ENCODE results near the gene SRF.
A peak's percentile ranks its signal among the peaks of the same experiment; 100 is the strongest.

Gene SRF

DNA sequence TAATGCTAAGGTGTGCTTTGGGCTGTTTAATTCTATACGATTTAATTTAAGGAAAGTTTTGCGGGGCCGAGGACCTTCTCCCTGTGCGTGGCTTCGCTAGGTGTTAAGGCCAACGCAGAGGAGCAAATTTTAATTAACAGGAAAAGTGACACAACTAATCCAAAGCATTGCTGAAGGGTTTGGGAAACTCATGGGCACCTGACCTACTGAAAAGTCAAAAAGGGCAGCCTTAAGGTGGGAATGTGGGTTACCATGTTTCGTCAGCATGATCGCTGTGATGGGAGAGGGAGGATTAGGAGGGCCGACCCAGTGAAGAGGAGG, 10.5 kb downstream of the SRF start:
- DNase-seq (ENCODE audit: extremely low read depth in 1 of 2, low read depth in 1 of 2): no peak

DNA sequence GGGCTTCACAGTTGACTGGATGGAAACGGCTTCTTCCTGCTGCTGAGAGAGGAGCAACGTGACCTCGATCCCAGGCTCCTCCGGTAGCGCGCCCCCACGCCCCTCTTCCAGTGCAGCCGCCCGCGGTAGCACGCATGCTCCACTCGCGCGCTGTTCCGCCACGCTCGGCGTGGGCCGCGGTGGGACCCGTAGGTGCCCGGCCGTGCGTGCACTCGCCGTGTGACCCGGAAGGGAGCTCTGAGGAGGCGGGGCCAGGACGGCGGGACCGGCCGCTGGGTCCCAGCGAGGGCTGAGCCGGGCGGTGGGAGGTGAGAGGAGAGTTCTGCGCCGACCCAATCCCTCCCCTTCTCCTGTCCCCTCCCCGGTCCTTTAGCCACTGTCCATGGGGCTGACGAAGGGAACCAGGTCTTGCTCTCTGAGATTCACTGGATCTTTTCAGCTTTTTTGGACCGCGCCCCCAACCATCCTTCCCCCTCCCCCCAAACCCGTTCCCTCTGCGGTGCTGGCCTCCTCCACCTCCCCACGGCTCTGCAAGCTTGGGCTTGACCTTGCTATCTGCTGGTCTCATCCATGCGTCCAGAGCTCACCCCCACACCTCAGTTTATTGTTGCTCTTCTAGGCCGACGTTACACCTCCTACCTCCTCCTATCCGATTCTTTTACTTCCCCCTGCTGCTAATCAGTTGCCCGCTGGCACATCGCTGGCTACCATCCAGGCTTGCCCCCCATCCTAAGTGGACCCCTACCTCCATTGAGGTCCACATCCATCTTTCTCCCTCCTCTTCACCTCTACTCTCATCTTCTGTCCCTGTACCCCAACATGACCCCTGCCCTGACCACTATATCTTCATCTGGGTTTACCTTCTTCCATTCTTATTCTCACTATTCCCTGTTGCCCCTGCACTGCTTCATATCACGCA, 11.1 kb downstream of the SRF start, which contains the start of gene CUL9:
Gene CUL9 (plus strand): TSS at position 255 of the 919 bp plus-strand sequence. CDS start 2,115 bp downstream, outside the sequence.
- peak; percentile 72 to 73 for DNase-seq (ENCODE audit: extremely low read depth in 1 of 2, low read depth in 1 of 2)

DNA sequence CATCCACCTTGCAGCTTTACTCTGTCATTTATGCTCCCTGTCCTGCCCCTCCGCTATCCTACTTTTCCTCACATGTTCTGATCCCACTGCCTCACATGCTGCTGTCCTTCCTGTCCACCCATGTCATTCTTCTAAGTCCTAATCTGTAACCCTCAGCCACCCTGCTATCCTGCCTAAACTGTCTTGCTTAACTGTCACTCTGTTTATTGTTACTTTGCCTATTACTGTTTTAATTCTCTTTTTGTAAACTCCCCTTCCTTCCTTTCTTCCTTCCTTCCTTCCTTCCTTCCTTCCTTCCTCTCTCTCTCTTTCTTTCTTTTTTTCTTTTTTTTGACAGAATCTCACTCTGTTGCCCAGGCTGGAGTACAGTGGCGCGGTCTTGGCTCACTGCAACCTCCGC, 12.4 kb downstream of the SRF start:
- no peak for DNase-seq (ENCODE audit: extremely low read depth in 1 of 2, low read depth in 1 of 2)

DNA sequence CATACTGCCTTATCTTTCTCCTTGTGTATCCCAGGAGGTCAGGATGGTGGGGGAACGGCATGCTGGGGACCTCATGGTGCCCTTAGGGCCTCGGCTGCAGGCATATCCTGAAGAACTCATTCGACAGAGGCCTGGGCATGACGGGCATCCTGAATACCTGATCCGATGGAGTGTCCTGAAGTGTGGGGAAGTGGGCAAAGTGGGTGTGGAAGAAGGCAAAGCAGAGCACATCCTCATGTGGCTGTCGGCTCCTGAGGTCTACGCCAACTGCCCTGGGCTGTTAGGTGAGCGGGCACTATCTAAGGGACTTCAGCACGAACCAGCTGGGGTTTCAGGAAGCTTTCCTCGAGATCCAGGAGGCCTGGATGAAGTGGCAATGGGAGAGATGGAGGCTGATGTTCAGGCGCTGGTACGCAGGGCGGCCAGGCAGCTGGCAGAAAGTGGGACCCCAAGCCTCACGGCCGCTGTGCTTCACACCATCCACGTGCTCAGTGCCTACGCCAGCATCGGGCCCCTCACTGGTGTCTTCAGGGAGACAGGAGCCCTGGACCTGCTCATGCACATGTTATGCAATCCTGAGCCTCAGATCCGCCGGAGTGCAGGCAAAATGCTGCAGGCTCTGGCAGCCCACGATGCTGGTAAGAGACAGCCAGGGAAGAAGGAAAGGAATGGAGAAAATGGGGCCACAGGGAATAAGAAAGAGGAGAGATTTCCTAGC, 13.4 kb downstream of the SRF start:
- DNase-seq (ENCODE audit: extremely low read depth in 1 of 2, low read depth in 1 of 2): no peak

DNA sequence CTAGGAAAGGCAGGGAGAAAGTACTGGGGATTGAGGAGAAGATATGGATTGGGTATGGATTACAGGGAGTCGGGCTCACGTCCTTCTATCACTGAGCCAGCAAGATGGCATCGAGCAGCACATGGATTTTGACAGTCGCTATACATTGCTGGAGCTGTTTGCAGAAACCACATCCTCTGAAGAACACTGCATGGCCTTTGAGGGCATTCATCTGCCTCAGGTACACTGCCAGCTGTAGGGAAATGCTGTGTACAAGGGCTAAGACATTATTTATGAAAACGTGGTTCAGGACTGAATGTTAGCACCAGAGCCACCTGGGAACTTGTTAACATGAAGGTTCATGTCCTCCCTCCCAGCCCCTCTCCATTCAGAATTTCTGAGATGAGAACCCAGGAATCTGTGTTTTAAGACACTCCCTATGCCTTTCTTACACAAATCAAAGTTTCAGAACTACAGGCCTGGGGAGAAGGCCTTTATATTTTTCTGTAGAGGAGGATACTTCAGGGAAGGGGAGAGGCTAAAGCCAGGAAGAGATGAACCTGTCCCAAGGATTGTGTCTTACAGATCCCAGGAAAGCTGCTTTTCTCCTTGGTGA, 14.4 kb downstream of the SRF start:
- no peak for DNase-seq (ENCODE audit: extremely low read depth in 1 of 2, low read depth in 1 of 2)

DNA sequence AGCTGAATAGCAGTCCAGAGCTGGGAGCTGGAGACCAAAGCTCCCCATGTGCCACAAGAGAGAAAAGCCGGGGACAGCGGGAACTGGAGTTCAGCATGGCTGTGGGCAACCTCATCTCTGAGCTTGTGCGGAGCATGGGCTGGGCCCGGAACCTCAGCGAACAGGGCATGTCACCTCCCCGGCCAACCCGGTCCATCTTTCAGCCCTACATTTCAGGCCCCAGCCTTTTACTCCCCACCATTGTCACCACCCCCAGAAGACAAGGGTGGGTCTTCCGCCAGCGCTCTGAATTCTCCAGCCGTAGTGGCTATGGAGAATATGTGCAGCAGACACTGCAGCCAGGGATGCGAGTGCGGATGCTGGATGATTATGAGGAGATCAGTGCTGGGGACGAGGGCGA, 14.9 kb downstream of the SRF start:
- DNase-seq (ENCODE audit: extremely low read depth in 1 of 2, low read depth in 1 of 2): no peak

DNA sequence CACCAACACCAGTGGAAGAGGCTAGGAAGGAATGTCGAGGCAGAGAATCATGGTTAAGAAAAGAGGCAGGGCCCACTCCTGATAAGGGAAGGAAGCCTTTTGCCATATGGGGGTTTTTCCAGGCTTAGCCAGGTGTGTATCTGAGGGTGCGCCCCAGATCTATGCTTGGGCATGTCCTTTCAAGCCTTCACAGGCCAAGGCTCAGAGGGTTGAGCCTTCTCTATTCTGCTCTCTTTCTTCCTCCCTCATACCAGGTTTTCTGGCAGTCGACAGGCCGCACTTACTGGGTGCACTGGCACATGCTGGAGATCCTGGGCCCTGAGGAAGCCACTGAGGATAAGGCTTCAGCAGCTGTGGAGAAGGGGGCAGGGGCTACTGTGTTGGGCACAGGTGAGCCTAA, 15.6 kb downstream of the SRF start:
- DNase-seq (ENCODE audit: extremely low read depth in 1 of 2, low read depth in 1 of 2): no peak

DNA sequence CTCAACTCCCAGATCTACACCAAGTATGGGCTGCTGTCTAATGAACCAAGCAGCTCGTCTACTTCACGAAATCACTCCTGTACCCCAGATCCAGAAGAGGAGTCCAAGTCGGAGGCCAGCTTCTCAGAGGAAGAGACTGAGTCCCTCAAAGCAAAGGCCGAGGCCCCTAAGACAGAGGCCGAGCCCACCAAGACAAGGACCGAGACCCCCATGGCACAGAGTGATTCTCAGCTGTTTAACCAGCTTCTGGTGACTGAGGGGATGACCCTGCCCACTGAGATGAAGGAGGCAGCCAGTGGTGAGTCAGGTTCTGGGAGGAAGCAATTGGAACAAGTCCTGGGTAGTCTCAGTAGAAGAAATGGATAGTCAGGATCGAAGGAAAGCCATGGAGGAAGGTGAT, 16.8 kb downstream of the SRF start:
- DNase-seq (ENCODE audit: extremely low read depth in 1 of 2, low read depth in 1 of 2): no peak

DNA sequence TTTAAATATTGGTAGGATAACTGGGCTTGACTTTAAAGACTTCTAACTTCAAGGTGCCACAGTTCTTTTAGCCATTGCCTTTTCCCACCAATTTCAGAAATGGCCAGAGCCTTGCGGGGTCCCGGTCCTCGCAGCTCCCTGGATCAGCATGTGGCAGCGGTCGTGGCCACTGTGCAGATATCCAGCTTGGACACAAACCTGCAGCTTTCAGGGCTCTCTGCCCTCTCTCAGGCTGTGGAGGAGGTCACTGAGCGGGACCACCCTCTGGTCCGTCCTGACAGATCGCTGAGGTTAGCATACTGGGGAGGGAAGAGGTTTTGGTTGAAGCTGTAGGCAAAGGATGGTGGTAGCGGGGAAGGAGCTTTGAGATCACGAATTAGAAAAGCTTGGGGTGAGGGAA, 17.4 kb downstream of the SRF start:
- no peak for DNase-seq (ENCODE audit: extremely low read depth in 1 of 2, low read depth in 1 of 2)

DNA sequence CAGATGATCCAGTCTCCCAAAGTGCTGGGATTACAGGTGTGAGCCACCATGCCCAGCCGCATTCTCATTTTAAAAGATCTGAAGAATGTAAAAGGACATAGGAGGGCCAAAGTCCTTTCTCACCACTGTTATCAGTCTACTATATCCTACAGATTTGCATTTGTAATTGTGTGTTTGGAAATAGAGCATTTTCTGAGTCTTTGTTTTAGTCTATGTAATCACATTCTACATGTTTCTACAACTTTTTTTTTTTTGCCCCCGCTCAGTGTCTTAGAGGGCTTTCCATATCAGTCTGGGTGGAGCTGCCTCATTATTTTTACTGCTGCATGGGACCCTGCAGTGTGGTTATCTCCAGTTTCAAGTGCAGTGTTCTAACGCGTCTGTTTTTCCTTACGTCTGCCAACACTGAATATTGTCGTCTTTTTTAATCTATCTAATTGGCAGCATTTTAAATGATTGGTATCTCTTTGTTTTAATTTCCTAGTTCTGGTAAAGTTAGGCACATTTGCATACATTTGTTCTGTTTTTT, 18.8 kb downstream of the SRF start:
- DNase-seq (ENCODE audit: extremely low read depth in 1 of 2, low read depth in 1 of 2): no peak

DNA sequence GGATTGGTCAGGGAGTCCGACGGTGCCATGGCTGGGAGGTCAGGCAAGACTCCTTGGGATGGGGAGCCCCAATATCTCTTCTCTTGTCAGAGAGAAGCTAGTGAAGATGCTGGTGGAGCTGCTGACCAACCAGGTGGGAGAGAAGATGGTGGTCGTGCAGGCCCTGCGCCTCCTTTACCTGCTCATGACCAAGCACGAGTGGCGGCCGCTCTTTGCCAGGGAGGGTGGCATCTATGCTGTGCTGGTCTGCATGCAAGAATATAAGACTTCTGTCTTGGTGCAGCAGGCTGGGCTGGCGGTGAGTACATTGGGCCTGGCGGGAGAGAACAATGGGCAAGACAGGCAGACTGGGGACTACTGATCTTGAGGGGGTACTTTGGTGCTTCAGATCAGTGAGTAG, 21.8 kb downstream of the SRF start:
- DNase-seq (ENCODE audit: extremely low read depth in 1 of 2, low read depth in 1 of 2): no peak

DNA sequence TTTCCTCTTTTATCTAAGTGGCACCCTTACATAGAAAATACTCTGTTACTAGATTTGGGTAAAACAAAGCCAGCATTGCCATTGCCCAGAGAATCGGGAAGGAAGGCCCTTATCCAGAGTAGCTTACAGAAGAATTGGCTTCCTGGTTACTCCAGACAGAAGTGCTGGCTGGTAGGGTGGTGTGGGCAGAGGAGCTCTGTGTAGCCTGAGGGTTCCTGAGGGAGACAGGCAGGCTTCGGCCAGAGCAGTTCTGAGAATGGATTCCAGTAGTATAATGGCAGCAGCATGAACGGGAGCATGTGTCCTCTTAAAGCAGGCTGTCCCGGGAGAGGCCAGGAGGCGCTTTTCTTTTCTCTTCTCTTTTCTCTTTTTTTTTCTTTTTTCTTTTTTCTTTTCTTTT, 22.9 kb downstream of the SRF start:
- DNase-seq (ENCODE audit: extremely low read depth in 1 of 2, low read depth in 1 of 2): no peak

DNA sequence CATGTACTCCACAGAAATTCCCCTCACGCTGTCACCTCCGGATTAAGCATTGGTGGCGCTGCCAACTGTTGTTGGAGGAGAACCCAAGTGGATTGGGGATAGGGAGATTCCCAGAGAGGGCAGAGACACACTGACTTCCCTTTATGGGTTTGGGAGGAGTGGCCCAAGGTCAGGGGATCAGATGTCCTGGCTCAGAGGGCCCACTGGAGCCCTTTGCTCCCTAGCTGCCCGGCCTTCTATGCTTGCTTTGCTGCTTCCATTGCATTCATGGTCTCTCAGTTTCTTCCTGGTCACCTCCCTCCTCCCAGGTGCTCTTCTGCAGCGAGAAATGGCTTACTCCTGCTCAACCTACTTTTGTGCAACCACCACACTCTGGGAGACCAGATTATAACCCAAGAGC, 25.3 kb downstream of the SRF start:
- no peak for DNase-seq (ENCODE audit: extremely low read depth in 1 of 2, low read depth in 1 of 2)

DNA sequence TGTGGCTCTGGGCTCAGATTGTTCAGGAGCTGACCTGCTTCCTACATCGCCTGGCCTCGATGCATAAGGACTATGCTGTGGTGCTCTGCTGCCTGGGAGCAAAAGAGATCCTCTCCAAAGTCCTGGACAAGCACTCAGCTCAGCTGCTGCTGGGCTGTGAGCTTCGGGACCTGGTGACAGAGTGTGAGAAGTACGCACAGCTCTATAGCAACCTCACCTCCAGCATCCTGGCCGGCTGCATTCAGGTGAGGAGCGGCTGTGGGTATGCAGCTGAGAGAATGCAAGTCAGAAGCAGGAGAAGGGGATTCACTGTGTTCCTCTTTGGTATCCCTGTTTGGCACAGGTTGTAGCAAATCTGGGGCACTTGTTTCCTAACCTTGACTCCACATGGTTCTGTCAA, 28.8 kb downstream of the SRF start:
- no peak for DNase-seq (ENCODE audit: extremely low read depth in 1 of 2, low read depth in 1 of 2)

DNA sequence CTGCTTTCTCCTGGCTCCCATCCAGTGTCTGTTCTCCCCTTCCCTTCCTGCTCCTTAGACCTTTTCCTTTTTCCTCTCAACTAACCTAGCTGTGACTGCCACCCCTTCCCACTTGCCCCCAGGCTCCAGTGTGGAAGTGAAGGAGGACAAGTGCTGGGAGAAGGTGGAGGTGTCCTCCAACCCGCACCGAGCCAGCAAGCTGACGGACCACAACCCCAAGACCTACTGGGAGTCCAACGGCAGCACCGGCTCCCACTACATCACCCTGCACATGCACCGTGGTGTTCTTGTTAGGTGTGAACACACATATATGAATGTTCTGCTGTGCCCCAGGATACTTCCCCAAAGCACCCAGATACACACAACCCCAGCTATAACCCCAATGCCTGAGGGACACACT, 29.5 kb downstream of the SRF start:
- no peak for DNase-seq (ENCODE audit: extremely low read depth in 1 of 2, low read depth in 1 of 2)

DNA sequence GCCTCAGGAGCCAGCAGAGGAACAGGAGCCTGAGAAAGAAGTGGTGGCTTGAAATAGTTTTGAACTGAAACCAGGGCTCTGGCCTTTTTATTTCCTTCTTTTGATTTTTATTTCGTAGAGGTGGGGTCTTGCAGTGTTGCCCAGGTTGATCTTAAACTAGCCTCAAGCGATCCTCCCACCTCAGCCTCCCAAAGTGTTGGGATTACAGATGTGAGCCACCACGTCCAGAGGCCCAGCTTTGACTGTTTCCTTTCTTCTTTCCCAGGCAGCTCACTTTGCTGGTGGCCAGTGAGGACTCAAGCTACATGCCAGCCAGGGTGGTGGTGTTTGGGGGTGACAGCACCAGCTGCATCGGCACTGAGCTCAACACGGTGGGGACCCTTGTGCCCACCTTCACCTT, 31.4 kb downstream of the SRF start:
- no peak for DNase-seq (ENCODE audit: extremely low read depth in 1 of 2, low read depth in 1 of 2)

DNA sequence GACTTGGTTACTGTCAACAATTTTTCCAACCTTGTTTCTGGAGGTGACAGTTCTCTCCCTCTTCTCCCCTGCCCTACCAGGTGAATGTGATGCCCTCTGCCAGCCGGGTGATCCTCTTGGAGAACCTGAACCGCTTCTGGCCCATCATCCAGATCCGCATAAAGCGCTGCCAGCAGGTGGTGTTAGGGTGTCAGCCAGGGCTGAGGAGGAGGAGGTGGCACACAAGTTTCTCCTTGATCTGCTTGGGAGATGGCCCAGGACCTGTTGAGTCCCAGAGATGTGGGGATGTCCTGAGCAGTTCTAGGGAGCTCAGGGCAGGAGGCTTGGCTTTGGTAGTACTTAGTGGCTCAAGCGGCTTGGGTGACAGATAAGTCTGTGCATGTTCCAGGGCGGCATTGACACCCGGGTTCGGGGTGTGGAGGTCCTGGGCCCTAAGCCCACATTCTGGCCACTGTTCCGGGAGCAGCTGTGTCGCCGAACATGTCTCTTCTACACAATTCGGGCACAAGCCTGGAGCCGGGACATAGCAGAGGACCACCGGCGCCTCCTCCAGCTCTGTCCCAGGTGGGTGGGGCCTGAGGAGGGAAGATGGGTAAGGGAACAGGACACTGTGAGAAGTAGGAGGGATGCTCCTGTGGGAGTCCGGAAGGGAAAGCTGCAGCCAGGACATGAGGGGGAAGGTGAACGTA, 32.1 kb downstream of the SRF start:
- DNase-seq (ENCODE audit: extremely low read depth in 1 of 2, low read depth in 1 of 2): no peak

DNA sequence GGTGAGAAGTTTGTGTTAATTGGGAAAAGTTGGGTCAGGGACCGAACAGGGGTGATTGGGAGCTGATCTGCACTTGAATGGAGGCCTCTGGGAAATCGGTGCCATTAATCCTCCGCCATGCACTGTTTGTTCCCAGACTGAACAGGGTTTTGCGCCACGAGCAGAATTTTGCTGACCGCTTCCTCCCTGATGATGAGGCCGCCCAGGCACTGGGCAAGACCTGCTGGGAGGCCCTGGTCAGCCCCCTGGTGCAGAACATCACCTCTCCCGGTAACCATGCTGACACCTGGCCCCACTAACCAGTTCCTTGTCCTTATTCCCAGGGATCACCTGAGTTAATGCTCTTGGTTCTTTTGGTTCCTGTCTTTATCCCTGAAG, 32.6 kb downstream of the SRF start:
- DNase-seq (ENCODE audit: extremely low read depth in 1 of 2, low read depth in 1 of 2): no peak

DNA sequence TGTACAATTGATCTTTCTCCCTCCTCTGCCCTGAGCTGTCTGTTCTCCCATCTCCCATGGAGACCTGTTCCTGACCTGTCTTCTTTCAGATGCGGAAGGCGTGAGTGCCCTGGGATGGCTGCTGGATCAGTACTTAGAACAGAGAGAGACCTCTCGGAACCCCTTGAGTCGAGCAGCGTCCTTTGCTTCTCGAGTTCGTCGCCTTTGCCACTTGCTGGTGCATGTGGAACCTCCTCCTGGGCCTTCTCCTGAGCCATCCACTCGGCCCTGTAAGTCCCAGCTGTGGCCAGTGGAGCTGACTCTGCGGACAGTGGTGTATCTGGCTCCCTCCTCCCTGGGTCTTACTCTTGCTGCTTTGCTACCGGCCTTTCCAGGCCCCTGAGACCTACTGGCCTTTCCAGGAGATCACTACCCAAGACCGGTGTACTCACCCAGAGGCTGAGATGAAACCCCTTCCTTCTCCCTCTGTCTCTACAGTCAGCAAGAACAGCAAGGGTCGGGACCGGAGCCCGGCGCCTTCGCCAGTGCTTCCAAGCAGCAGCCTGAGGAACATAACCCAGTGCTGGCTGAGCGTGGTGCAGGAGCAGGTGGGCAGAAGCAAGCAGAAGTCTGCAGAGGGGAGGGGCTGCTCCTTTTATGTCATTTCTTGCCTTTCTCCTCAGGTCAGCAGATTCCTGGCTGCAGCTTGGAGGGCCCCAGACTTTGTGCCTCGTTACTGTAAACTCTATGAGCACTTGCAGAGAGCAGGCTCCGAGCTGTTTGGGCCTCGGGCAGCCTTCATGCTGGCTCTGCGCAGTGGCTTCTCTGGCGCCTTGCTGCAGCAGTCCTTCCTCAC, 33.4 kb downstream of the SRF start:
- DNase-seq (ENCODE audit: extremely low read depth in 1 of 2, low read depth in 1 of 2): no peak

DNA sequence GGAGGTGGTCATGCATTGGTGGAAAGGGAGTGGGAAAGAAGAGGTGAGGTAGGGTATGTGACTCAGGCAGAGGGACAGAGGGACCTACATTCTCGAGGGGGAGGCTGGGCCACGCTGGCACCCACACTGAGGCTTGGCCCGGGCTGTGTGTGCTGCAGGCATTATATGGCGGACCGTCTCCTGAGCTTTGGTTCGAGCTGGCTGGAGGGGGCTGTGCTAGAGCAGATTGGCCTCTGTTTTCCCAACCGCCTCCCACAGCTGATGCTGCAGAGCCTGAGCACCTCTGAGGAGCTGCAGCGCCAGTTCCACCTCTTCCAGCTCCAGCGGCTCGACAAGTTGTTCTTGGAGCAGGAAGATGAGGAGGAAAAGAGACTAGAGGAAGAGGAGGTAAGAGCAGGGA, 34.8 kb downstream of the SRF start:
- DNase-seq (ENCODE audit: extremely low read depth in 1 of 2, low read depth in 1 of 2): no peak
